Left ventricle myocardium inferior (tissue), 1 donor: Measurements from ENCODE around the gene CABCOCO1. TPM values are rescaled to one million over a fixed set of nuclear protein-coding genes. Genes with fewer than 3 reads are reported as not detected.

Source experiments
- DNase-seq: peaks from one replicate; pipeline ENCODE4 v3.0.0-alpha.2; 2020
- H3K27ac ChIP-seq: fragments of 200-600 bp; replicated peaks from 2 replicates; pipeline ENCODE4 v1.8.0; 2021
- H3K27me3 ChIP-seq: fragments of 200-600 bp; 2 replicates; pipeline ENCODE4 v1.8.0; 2021; ENCODE audit warnings: low read depth
- H3K36me3 ChIP-seq: fragments of 200-600 bp; 2 replicates; pipeline ENCODE4 v1.8.0; 2021
- H3K4me1 ChIP-seq: fragments of 200-600 bp; 2 replicates; pipeline ENCODE4 v1.8.0; 2021
- H3K4me3 ChIP-seq: fragments of 200-600 bp; 2 replicates; pipeline ENCODE4 v1.8.0; 2021; ENCODE audit warnings: mild to moderate bottlenecking, moderate library complexity
- H3K9me3 ChIP-seq: fragments of 200-600 bp; replicated peaks from 2 replicates; pipeline ENCODE4 v1.8.0; 2021
- intact Hi-C: fragments of 100-400 bp; cut with micrococcal nuclease; formaldehyde crosslinking; loops from one replicate; pipeline ENCODE4 v1.11.0; 2022
- total RNA-seq: library from RNA; stranded (reverse); fragmentation: NEBNext Ultra II Directional; extraction: Animal tissue kit (Norgen Biotek cat#: 25700); gene quantifications from one replicate; pipeline ENCODE4 v1.2.1, GENCODE V29; 2021
- TF ChIP-seq, protein P1 (sequence below): fragments of 200-600 bp; IDR thresholded peaks from 2 replicates; pipeline ENCODE4 v1.8.0; 2021; ENCODE audit warnings: antibody characterized with exemption, mild to moderate bottlenecking, borderline replicate concordance
- donor health status: DM: no; HTN: yes; CAD: no; lungs with severe emphysema.

CABCOCO1 gene
- total RNA-seq, 1 donor from 2014 or later = not detected

DNA sequence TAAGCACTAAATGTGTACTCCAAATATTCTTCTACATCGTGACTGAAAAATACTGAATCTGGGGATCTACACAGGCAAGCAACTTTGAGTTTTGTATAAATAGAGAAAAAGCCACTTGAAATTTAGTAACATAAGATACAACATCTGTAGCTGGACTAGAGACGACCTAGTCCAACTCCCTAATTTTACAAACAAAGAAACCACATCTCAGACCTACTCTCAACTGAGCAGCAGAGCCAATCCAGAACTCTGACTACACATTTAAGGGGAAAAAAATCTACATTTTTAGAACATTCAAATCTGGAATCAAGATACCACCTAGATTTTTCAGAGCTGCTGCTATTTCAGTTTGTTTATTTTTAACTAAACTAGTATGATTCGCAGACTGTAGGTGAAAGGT lies 88.9 kb downstream of the CABCOCO1 start:
- no peaks in the 10 kb centered on the region for H3K9me3 ChIP-seq
- peaks cover 4% of the 10 kb centered on the region for H3K4me1 ChIP-seq
- H3K36me3 ChIP-seq = no peaks in the 10 kb centered on the region
- intact Hi-C loops = no loop called here
- TF ChIP-seq, protein P1, sequence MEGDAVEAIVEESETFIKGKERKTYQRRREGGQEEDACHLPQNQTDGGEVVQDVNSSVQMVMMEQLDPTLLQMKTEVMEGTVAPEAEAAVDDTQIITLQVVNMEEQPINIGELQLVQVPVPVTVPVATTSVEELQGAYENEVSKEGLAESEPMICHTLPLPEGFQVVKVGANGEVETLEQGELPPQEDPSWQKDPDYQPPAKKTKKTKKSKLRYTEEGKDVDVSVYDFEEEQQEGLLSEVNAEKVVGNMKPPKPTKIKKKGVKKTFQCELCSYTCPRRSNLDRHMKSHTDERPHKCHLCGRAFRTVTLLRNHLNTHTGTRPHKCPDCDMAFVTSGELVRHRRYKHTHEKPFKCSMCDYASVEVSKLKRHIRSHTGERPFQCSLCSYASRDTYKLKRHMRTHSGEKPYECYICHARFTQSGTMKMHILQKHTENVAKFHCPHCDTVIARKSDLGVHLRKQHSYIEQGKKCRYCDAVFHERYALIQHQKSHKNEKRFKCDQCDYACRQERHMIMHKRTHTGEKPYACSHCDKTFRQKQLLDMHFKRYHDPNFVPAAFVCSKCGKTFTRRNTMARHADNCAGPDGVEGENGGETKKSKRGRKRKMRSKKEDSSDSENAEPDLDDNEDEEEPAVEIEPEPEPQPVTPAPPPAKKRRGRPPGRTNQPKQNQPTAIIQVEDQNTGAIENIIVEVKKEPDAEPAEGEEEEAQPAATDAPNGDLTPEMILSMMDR = no peak
- no peak overlapping the region for H3K27ac ChIP-seq
- no peak for DNase-seq
- H3K4me3 ChIP-seq = no peak overlapping the region
- no peaks in the 10 kb centered on the region for H3K27me3 ChIP-seq

DNA sequence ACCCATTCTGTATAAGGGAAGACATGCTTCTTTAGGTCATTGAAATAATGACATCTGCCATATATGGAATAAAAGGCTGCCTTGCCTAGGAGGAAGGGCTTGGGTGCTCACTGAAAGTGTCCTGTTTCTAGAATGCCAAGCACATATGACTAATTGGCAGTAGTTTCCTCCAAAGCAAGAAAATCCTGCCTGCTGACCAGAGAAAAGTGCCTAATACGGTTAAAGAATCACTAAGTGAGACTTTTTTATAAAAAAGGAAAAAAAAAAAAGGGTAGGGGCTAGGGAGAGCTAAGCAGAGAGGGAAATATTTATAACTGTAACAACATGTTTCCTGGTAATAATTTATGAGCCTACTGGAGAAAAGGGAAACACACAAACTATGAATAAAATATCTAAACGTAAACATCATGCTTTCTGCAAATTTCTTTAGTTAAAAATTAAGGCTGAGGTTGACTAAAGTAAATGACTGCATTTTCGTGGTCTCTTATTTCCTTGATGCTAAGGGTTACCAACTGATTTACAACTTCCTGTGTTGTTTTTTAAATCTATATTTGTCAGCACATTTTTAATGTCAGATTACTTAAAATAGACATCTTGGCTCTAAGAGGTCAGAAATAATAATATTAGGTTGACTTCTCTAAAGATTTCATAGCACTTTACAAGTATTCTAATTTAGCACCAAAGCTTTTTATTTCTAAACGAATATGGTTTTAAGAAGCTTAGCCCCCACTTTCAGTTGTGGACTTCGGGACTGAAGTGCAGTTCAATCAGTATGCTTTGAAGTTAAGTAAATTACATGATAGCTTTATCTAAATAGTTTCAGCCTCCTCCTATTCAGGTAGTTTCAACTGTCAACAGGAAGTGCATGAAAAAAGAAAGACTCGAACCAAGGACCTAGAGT lies 89.6 kb downstream of the CABCOCO1 start:
- no peak overlapping the region for H3K27ac ChIP-seq
- no peaks in the 10 kb centered on the region for H3K27me3 ChIP-seq
- no peak for DNase-seq
- TF ChIP-seq, protein P1 = no peak
- peaks cover 4% of the 10 kb centered on the region for H3K4me1 ChIP-seq
- intact Hi-C loops = no loop called here
- no peaks in the 10 kb centered on the region for H3K9me3 ChIP-seq
- H3K4me3 ChIP-seq = no peak overlapping the region
- H3K36me3 ChIP-seq = no peaks in the 10 kb centered on the region

DNA sequence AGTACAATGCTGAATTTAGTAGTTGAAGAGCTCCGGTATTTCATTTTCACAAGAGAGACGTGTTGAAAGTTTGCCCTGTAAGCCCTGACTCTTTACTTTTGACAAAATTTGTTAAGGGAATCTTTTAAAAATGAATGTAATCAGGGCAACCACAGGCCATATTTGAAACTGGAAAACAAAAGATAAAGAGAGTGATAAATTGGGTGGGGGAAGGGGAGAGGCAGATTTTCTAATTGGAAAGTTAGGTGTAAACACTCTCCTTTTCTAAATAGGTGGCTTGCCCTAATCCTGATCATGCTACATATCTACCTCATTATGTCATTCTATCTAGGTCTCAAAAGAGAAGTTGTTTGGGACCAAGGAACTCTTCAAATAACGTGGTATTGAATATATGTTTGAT lies 90.7 kb downstream of the CABCOCO1 start:
- H3K9me3 ChIP-seq = no peaks in the 10 kb centered on the region
- intact Hi-C loops = no loop called here
- no peaks in the 10 kb centered on the region for H3K36me3 ChIP-seq
- no peak overlapping the region for H3K4me3 ChIP-seq
- TF ChIP-seq, protein P1 = no peak
- H3K4me1 ChIP-seq = peaks cover 4% of the 10 kb centered on the region
- DNase-seq = no peak
- no peak overlapping the region for H3K27ac ChIP-seq
- H3K27me3 ChIP-seq = no peaks in the 10 kb centered on the region

DNA sequence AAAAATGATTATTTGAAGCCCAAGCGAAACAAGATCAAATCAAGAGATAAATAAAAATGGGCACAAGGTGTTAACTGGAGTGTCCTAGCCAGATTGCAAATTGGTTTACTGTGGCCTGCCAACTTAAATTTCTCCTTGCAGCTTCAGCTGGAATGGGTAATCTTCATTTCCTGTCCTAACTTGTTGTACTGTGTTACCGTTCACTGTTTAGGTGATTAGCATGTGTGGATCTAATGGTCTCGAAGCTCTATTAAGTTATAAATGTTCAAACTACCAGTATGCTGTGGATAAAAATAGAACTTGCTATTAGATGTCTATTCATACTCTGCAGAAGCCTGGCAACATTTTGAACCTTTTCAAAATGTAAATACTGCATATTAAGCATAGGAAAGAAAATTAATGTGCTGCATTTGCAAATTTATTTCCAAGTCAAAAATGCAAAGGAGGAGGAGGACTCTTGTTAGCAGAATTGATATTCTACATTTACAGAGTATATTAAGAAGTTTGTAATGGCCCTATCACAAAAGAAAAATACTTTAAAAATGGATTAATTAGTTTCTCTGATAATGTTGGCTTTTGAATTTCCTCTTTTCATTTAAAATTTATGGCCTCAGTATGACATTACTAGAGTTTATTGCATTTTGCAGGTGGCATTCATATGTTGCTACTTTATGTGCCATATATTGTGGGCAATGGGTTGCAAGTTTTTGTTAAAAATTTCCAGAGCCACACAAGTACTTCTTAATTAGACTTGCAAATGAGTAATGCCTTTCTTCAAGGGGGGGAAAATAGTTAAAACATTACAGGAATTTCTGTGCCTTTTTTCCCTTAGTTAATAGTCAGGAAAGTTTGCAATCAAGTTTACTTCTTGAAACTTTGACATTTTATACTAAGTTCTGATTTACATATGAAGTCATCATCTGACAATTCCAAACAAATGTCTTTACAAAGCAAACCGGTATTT lies 92.1 kb downstream of the CABCOCO1 start:
- Histone ChIP-seq H3K27ac (no peak overlapping the region), H3K9me3 (no peaks in the 10 kb centered on the region), H3K4me3 (no peak overlapping the region), H3K36me3 (no peaks in the 10 kb centered on the region), H3K27me3 (no peaks in the 10 kb centered on the region), H3K4me1 (peaks cover 4% of the 10 kb centered on the region)
- DNase-seq = no peak
- intact Hi-C loops = no loop called here
- TF ChIP-seq, protein P1 = no peak

DNA sequence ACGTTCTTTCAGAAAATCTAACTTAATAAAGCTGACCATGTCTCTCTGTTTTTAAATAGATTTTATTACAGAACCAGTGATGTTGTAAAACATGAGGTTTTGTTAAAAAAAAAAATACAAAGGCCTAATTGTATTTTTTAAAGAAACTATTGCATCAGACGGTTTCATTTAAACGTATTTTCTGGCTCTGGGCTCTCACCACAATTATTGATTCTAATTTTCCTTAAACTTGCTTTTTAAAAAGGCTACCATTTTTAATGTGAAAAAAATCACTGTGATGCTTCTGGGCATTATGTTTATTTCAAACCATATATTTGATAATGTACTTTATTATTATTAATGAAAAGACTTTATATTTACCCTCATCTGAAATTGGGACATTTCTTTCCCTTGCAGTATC lies 94.3 kb downstream of the CABCOCO1 start:
- no peaks in the 10 kb centered on the region for H3K4me1 ChIP-seq
- intact Hi-C loops = no loop called here
- no peak overlapping the region for H3K27ac ChIP-seq
- no peak overlapping the region for H3K4me3 ChIP-seq
- H3K27me3 ChIP-seq = no peaks in the 10 kb centered on the region
- no peak for DNase-seq
- TF ChIP-seq, protein P1 = no peak
- no peaks in the 10 kb centered on the region for H3K9me3 ChIP-seq
- no peaks in the 10 kb centered on the region for H3K36me3 ChIP-seq
